ENCODE data around the gene ZNF80.
A peak's percentile ranks its signal among the peaks of the same experiment; 100 is the strongest.
"Not testable (repeated sequence)": the region's sequence is repeated elsewhere in the genome, so short reads cannot be mapped to it uniquely, and the experiment has no call there.

Gene ZNF80
- total RNA-seq, result 1.8 to 20.8 (median 3.4) reads per million in 9 experiments

- H3K36me3 Mint-ChIP-seq (ENCODE audit: insufficient read depth); ATAC-seq (replicated peaks); H3K27me3 Mint-ChIP-seq; H3K9me3 Mint-ChIP-seq; DNase-seq: not testable (repeated sequence)
- H3K27ac Mint-ChIP-seq, result peak within 1 kb of the TSS; percentile 62 to 94
- H3K4me1 Mint-ChIP-seq (ENCODE audit: low read depth in 2 of 2), result peaks cover 12 to 41% of the 10 kb centered on the region in 2 donors
- peak within 1 kb of the TSS; percentile 65 to 77 for H3K4me3 Mint-ChIP-seq
These were observed at the start of gene ZNF80 for GRCh38 chr3:114237478-114237877. TSS of gene ZNF80 (minus strand) at chr3:114237578. CDS start at chr3:114237074, 504 bp downstream.

- H3K27ac Mint-ChIP-seq, result peak overlapping the region; percentile 98 to 99
- peaks cover 8% of the 10 kb centered on the region for H3K36me3 Mint-ChIP-seq (ENCODE audit: insufficient read depth)
- H3K4me1 Mint-ChIP-seq (ENCODE audit: low read depth in 2 of 2), result peaks cover 25 to 45% of the 10 kb centered on the region in 2 donors
- DNase-seq, result no peak
- H3K27me3 Mint-ChIP-seq, result no peaks in the 10 kb centered on the region
- no peak for ATAC-seq (replicated peaks)
- H3K4me3 Mint-ChIP-seq, result peak overlapping the region; percentile 75 to 80
- H3K9me3 Mint-ChIP-seq, result no peaks in the 10 kb centered on the region
These were observed 48.9 kb upstream of the ZNF80 start for GRCh38 chr3:114286266-114286665.

GRCh38 chr3:114285648-114286230 lies 48.4 kb upstream of the ZNF80 start:
- DNase-seq (no peak), ATAC-seq (replicated peaks) (peak; percentile 88)
- peak overlapping the region; percentile 75 to 80 for H3K4me3 Mint-ChIP-seq
- H3K27ac Mint-ChIP-seq, result peak overlapping the region; percentile 98 to 99
- H3K9me3 Mint-ChIP-seq, result no peaks in the 10 kb centered on the region
- H3K27me3 Mint-ChIP-seq, result no peaks in the 10 kb centered on the region
- H3K4me1 Mint-ChIP-seq (ENCODE audit: low read depth in 2 of 2), result peaks cover 20 to 40% of the 10 kb centered on the region in 2 donors
- peaks cover 3% of the 10 kb centered on the region for H3K36me3 Mint-ChIP-seq (ENCODE audit: insufficient read depth)

DNA sequence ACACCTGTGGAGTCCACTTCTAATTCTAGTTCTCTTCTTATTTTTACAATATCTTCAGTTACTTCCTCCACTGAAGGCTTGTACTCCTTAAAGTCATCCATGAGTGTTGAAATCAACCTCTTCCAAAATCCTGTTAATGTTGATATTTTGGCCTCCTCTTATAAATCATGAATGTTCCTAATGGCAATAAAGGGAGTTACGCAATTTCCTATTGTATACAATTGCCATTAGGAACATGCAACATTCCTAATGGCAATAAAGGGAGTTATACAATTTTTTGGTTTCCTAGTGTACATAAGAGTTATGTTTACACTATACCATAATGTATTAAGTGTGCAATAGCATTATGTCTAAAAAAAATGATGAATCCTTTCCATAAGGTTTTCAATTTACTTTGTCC lies 47.3 kb upstream of the ZNF80 start:
- no peak for DNase-seq
- ATAC-seq (replicated peaks), result no peak
- Mint-ChIP-seq H3K36me3 (ENCODE audit: insufficient read depth) (no peaks in the 10 kb centered on the region), H3K4me3 (peak overlapping the region in 1 of 2 donors; percentile 80), H3K27me3 (no peaks in the 10 kb centered on the region), H3K9me3 (no peaks in the 10 kb centered on the region), H3K27ac (peak overlapping the region; percentile 98 to 99), H3K4me1 (ENCODE audit: low read depth in 2 of 2) (peaks cover 14 to 29% of the 10 kb centered on the region in 2 donors)

GRCh38 chr3:114276856-114277255 lies 39.5 kb upstream of the ZNF80 start:
- not testable (repeated sequence) for H3K27ac Mint-ChIP-seq; H3K36me3 Mint-ChIP-seq (ENCODE audit: insufficient read depth); DNase-seq; H3K4me3 Mint-ChIP-seq; H3K27me3 Mint-ChIP-seq; ATAC-seq (replicated peaks); H3K9me3 Mint-ChIP-seq
- peaks cover 3 to 12% of the 10 kb centered on the region in 2 donors for H3K4me1 Mint-ChIP-seq (ENCODE audit: low read depth in 2 of 2)

GRCh38 chr3:114274929-114275328 lies 37.6 kb upstream of the ZNF80 start:
- Mint-ChIP-seq H3K4me3 (no peak overlapping the region), H3K4me1 (ENCODE audit: low read depth in 2 of 2) (peaks cover 3 to 16% of the 10 kb centered on the region in 2 donors), H3K27me3 (no peaks in the 10 kb centered on the region), H3K36me3 (ENCODE audit: insufficient read depth) (no peaks in the 10 kb centered on the region), H3K9me3 (no peaks in the 10 kb centered on the region), H3K27ac (no peak overlapping the region)
- DNase-seq, result no peak
- ATAC-seq (replicated peaks), result no peak

DNA sequence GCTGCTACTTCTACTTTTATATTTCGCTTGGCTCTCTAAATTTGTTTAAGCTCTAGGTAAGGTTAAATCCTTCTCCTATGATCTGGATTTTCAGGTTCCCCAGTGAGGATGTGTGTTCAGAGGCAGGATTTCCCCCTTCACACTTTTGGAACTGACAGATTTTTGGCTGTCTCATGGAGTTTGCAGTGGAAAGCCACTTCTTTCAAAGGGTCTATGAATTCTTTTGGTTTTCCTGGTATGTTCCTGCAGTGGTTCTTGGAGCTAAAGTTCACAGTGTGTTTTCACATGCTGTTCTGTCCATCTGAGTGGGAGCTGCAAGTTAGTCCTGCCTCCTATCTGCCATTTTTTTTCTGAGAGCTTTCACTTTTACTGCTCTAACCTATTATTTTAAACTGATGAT lies 34.9 kb upstream of the ZNF80 start:
- peaks cover 4% of the 10 kb centered on the region in 2 donors for H3K9me3 Mint-ChIP-seq
- H3K4me3 Mint-ChIP-seq, result no peak overlapping the region
- H3K36me3 Mint-ChIP-seq (ENCODE audit: insufficient read depth), result no peaks in the 10 kb centered on the region
- peaks cover 3 to 16% of the 10 kb centered on the region in 2 donors for H3K4me1 Mint-ChIP-seq (ENCODE audit: low read depth in 2 of 2)
- no peak overlapping the region for H3K27ac Mint-ChIP-seq
- ATAC-seq (replicated peaks), result no peak
- H3K27me3 Mint-ChIP-seq, result no peaks in the 10 kb centered on the region
- DNase-seq, result no peak

DNA sequence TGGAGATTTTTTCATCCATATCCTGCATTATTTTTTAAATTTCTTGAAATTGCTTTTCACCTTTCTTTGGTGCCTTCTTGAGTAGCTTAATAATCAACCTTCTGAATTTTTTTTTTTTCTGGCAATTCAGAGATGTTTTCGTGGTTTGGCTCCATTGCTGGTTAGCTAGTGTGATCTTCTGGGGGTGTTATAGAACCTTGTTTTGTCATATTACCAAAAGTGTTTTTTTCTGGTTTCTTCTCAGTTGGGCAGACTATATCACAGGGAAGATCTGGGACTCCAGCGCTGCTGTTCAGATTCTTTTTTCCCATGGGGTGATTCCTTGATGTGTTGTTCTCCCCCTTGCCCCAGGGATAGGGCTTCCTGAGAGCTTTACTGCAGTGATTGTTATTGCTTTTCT lies 32.6 kb upstream of the ZNF80 start:
- H3K27me3 Mint-ChIP-seq, result no peaks in the 10 kb centered on the region
- no peak for ATAC-seq (replicated peaks)
- H3K36me3 Mint-ChIP-seq (ENCODE audit: insufficient read depth), result no peaks in the 10 kb centered on the region
- H3K4me3 Mint-ChIP-seq, result peak overlapping the region in 1 of 2 donors; percentile 20
- H3K4me1 Mint-ChIP-seq (ENCODE audit: low read depth in 2 of 2), result peaks cover 3 to 13% of the 10 kb centered on the region in 2 donors
- peaks cover 4% of the 10 kb centered on the region in 2 donors for H3K9me3 Mint-ChIP-seq
- no peak for DNase-seq
- peak overlapping the region in 1 of 2 donors; percentile 69 for H3K27ac Mint-ChIP-seq

- ATAC-seq (replicated peaks) (no peak), DNase-seq (no peak)
- no peak overlapping the region for H3K4me3 Mint-ChIP-seq
- peaks cover 3 to 15% of the 10 kb centered on the region in 2 donors for H3K4me1 Mint-ChIP-seq (ENCODE audit: low read depth in 2 of 2)
- H3K9me3 Mint-ChIP-seq, result no peaks in the 10 kb centered on the region
- H3K36me3 Mint-ChIP-seq (ENCODE audit: insufficient read depth), result no peaks in the 10 kb centered on the region
- no peak overlapping the region for H3K27ac Mint-ChIP-seq
- no peaks in the 10 kb centered on the region for H3K27me3 Mint-ChIP-seq
These were observed 22.8 kb upstream of the ZNF80 start for GRCh38 chr3:114260152-114260551.

GRCh38 chr3:114259566-114259965 lies 22.2 kb upstream of the ZNF80 start:
- H3K27ac Mint-ChIP-seq, result no peak overlapping the region
- H3K36me3 Mint-ChIP-seq (ENCODE audit: insufficient read depth), result no peaks in the 10 kb centered on the region
- H3K4me1 Mint-ChIP-seq (ENCODE audit: low read depth in 2 of 2), result peaks cover 3 to 15% of the 10 kb centered on the region in 2 donors
- H3K4me3 Mint-ChIP-seq, result no peak overlapping the region
- DNase-seq, result no peak
- H3K9me3 Mint-ChIP-seq, result no peaks in the 10 kb centered on the region
- ATAC-seq (replicated peaks), result no peak
- no peaks in the 10 kb centered on the region for H3K27me3 Mint-ChIP-seq

- H3K9me3 Mint-ChIP-seq, result peaks cover 3 to 6% of the 10 kb centered on the region in 2 donors
- H3K27ac Mint-ChIP-seq, result peak overlapping the region in 1 of 2 donors; percentile 86
- no peaks in the 10 kb centered on the region for H3K36me3 Mint-ChIP-seq (ENCODE audit: insufficient read depth)
- no peaks in the 10 kb centered on the region for H3K27me3 Mint-ChIP-seq
- no peak for DNase-seq
- no peak overlapping the region for H3K4me3 Mint-ChIP-seq
- ATAC-seq (replicated peaks), result no peak
- peaks cover 3 to 17% of the 10 kb centered on the region in 2 donors for H3K4me1 Mint-ChIP-seq (ENCODE audit: low read depth in 2 of 2)
These were observed 16.1 kb upstream of the ZNF80 start for GRCh38 chr3:114253505-114253904.

DNA sequence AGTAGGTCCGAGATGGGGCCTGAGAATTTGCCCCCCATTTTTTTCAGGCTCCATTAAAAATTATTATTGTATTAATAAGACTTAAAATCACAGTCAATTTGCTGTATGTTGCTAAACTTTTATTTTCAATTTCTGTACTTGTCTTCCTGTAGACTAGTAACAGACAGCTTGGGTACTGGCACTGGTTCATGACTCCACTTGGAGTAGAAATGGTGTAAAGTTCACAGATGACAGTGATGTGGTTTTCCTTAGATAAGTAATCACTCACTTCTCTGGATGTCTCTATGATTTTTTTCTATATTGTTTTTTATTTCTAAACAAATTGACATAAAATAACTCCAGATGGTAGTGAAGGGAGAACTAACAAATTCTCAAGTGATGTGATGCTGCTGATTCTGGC lies 15.6 kb upstream of the ZNF80 start:
- H3K27me3 Mint-ChIP-seq, result no peaks in the 10 kb centered on the region
- peaks cover 3 to 7% of the 10 kb centered on the region in 2 donors for H3K9me3 Mint-ChIP-seq
- H3K4me1 Mint-ChIP-seq (ENCODE audit: low read depth in 2 of 2), result peaks cover 3 to 17% of the 10 kb centered on the region in 2 donors
- H3K27ac Mint-ChIP-seq, result peak overlapping the region; percentile 9 to 86
- no peak for DNase-seq
- no peaks in the 10 kb centered on the region for H3K36me3 Mint-ChIP-seq (ENCODE audit: insufficient read depth)
- ATAC-seq (replicated peaks), result no peak
- H3K4me3 Mint-ChIP-seq, result no peak overlapping the region

- Mint-ChIP-seq H3K4me3 (no peak overlapping the region), H3K9me3 (peaks cover 0 to 11% of the 10 kb centered on the region in 2 donors), H3K36me3 (ENCODE audit: insufficient read depth) (no peaks in the 10 kb centered on the region), H3K4me1 (ENCODE audit: low read depth in 2 of 2) (peaks cover 2 to 7% of the 10 kb centered on the region in 2 donors), H3K27me3 (no peaks in the 10 kb centered on the region), H3K27ac (no peak overlapping the region)
- DNase-seq, result no peak
- ATAC-seq (replicated peaks), result no peak
These were observed 5.6 kb upstream of the ZNF80 start for GRCh38 chr3:114242947-114243346.

DNA sequence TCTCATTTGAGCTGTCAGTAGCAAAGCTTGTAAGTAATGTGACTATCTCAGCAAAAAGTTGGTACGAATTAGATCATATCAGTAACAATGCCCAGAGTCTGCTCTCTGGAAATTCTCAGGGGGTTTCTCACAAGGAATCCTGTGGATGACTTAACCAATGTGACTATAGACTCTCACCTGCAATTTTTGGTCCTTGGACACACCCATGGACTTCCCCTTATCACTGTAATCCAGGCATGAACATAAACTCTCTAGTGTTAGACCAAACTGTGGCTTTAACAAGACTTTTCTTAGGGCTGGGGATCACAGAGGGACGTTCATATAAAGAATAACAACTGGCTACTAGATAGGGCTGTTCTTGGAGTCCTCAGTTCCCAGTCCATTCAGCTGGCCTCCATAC lies 3.9 kb upstream of the ZNF80 start:
- ATAC-seq (replicated peaks) (no peak), DNase-seq (no peak)
- H3K36me3 Mint-ChIP-seq (ENCODE audit: insufficient read depth), result no peaks in the 10 kb centered on the region
- no peak overlapping the region for H3K27ac Mint-ChIP-seq
- no peaks in the 10 kb centered on the region for H3K27me3 Mint-ChIP-seq
- no peak overlapping the region for H3K4me3 Mint-ChIP-seq
- H3K4me1 Mint-ChIP-seq (ENCODE audit: low read depth in 2 of 2), result peaks cover 3 to 11% of the 10 kb centered on the region in 2 donors
- peaks cover 0 to 11% of the 10 kb centered on the region in 2 donors for H3K9me3 Mint-ChIP-seq

Data from effector memory CD8-positive, alpha-beta T cell (primary cell).